K562 (cell line): ENCODE data around the gene KAT2B. TPM values are rescaled to one million over a fixed set of nuclear protein-coding genes. Genes with fewer than 3 reads are reported as not detected.

ENCODE experiments used
- AFF1 ChIP-seq, 2 experiments: fragments of 450-650 bp; IDR thresholded peaks; 2 replicates each; pipeline ENCODE4 v1.6.1; 2018; ENCODE audit warnings: mild to moderate bottlenecking in 2 of 2, low read depth in 1 of 2; ENCODE audit not compliant: partially characterized antibody in 2 of 2
- BRD9 ChIP-seq: fragments of 450-650 bp; IDR thresholded peaks from 2 replicates; pipeline ENCODE4 v1.6.1; 2018; ENCODE audit warnings: low read depth; ENCODE audit not compliant: partially characterized antibody
- ILF3 ChIP-seq: fragments of 450-650 bp; IDR thresholded peaks from 2 replicates; pipeline ENCODE4 v1.6.1; 2018; ENCODE audit warnings: antibody characterized with exemption, mild to moderate bottlenecking, moderate library complexity, borderline replicate concordance
- KDM2B ChIP-seq: fragments of 250-450 bp; sonication (Bioruptor Pico); IDR thresholded peaks from 2 replicates; pipeline ENCODE4 v1.8.0; 2021; ENCODE audit warnings: mild to moderate bottlenecking, moderate library complexity
- MTA1 ChIP-seq: fragments of 450-650 bp; IDR thresholded peaks from 2 replicates; pipeline ENCODE4 v1.6.1; 2017; ENCODE audit warnings: borderline replicate concordance
- NFE2L1 ChIP-seq: fragments of 450-650 bp; IDR thresholded peaks from 2 replicates; pipeline ENCODE4 v1.6.1; 2016; ENCODE audit warnings: missing genetic modification characterization, low read depth, mild to moderate bottlenecking, missing compliant biosample characterization, moderate library complexity, borderline replicate concordance
- NFYB ChIP-seq: IDR thresholded peaks from 2 replicates; pipeline ENCODE4 v1.6.1; 2011; ENCODE audit warnings: mild to moderate bottlenecking, moderate library complexity; ENCODE audit not compliant: insufficient read length; ENCODE audit errors: extremely low read depth
- OTX1 ChIP-seq: fragments of 450-650 bp; formaldehyde crosslinking; IDR thresholded peaks from 2 replicates; pipeline ENCODE4 v1.4.0; 2022; ENCODE audit warnings: mild to moderate bottlenecking
- POU5F1 ChIP-seq: fragments of 150-350 bp; IDR thresholded peaks from 2 replicates; pipeline ENCODE4 v1.6.1; 2014; ENCODE audit warnings: borderline replicate concordance, low read length, low read depth, mild to moderate bottlenecking; ENCODE audit not compliant: partially characterized antibody
- PTTG1 ChIP-seq: fragments of 450-650 bp; IDR thresholded peaks from 2 replicates; pipeline ENCODE4 v1.6.1; 2016; ENCODE audit warnings: low read depth, mild to moderate bottlenecking, missing genetic modification characterization, missing compliant biosample characterization
- SIRT6 ChIP-seq: IDR thresholded peaks from one replicate; pipeline ENCODE4 v1.6.1; 2012; ENCODE audit warnings: low read depth, mild to moderate bottlenecking, control low read depth, inconsistent platforms, low read length, moderate library complexity
- ZNF644 ChIP-seq: fragments of 200-800 bp; sonication (Bioruptor generic); IDR thresholded peaks from 2 replicates; pipeline ENCODE4 v1.6.1; 2016; ENCODE audit warnings: low read depth, missing genetic modification characterization, missing compliant biosample characterization
- polyA plus RNA-seq, 8 experiments: library from polyadenylated mRNA; depleted of rRNA in 4 of 8; stranded (reverse) in 5 of 8; unstranded in 3 of 8; fragments of >200 nt; fragmentation: Nextera tagmentation in 2 of 8; fragmentation: Illumina TruSeq in 1 of 8; extraction: Ambion mirVana in 2 of 8; extraction: Trizol in 1 of 8; gene quantifications; 2 replicates each; pipeline versions ENCODE4 v1.2.1 to v1.2.3, GENCODE V29; 2011 to 2014; ENCODE audit warnings: inconsistent platforms in 1 of 8, missing spikeins in 1 of 8
- total RNA-seq, 7 experiments: library from RNA; depleted of rRNA in 6 of 7; stranded (reverse); fragments of >200 nt in 6 of 7; fragmentation: Illumina TruSeq in 2 of 7; extraction: Trizol in 2 of 7; gene quantifications; 2 replicates each; pipeline versions ENCODE4 v1.2.1 to v1.2.3, GENCODE V29; 2011 to 2021; ENCODE audit warnings: low replicate concordance in 1 of 7
- TF ChIP-seq, protein P1 (sequence below): fragments of 450-650 bp; conservative IDR thresholded peaks from 2 replicates; pipeline ENCODE4 v1.6.1; 2016; ENCODE audit warnings: missing genetic modification characterization, low read depth, mild to moderate bottlenecking, control low read depth, missing compliant biosample characterization
- TF ChIP-seq, protein P2 (sequence below): fragments of 250-450 bp; sonication (Bioruptor Pico); IDR thresholded peaks from 2 replicates; pipeline ENCODE4 v1.8.0; 2022; ENCODE audit warnings: moderate library complexity, mild to moderate bottlenecking, inconsistent platforms
- TF ChIP-seq, protein P3 (sequence below), 2 experiments: IDR thresholded peaks; 2 replicates each; pipeline ENCODE4 v1.6.1; 2012; ENCODE audit warnings: improper control_type of control experiment in 2 of 2, low read depth in 2 of 2, low read length in 2 of 2, borderline replicate concordance in 1 of 2
- TF ChIP-seq, protein P4 (sequence below): sonication (generic); formaldehyde crosslinking; IDR thresholded peaks from 2 replicates; pipeline ENCODE4 v1.9.0; 2022; ENCODE audit warnings: mild to moderate bottlenecking, missing genetic modification reagents

KAT2B gene
- total and polyA plus RNA-seq, 9 of the 15 experiments (the other 6 are each of a cell fraction or from before 2014, with no cell fraction given) = 3.3 to 14.9 (median 12.2) TPM

DNA sequence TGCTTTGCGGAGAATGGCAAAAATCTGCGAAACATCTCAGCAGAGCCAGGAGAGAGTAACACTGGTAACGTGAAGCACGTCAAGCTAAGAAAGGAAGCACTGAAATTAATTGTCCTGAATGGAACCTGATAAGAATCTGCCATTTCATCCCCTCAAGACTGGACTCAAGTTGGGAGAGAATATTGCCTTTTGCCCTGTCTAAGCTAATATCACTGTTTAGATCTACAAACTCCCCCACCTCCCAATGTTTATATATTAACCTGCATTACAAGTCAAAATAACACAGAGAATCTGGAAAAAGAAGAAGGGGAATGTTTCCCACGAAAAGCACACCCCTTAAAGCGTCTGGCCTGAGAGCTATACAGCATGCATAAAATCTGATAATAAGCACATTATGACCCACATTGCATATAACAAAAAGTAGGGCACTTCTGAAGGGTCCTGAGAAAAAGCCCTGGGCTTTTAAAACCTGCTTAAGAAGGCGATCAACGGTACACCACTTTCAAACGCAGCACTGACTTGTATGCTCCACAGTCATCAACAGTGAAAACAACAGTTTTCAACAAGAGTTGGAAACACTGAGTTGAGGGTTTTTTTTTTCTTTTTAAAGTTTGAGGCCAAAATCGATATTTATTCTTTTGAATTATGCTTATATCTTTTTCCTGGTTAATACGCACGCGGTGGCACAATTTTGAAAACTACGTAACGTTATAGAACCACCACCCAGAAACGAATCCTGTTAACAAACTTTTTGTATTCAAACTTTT is 1.4 kb upstream of the KAT2B start (continued):
- peak in 1 of 2 experiments; percentile 18 for TF ChIP-seq AFF1 (IDR thresholded peaks at IDR 0.05; ENCODE audit: low read depth in 1 of 2, partially characterized antibody in 2 of 2)
- no peak for TF ChIP-seq NFE2L1 (tag)
- TF ChIP-seq, protein P1, sequence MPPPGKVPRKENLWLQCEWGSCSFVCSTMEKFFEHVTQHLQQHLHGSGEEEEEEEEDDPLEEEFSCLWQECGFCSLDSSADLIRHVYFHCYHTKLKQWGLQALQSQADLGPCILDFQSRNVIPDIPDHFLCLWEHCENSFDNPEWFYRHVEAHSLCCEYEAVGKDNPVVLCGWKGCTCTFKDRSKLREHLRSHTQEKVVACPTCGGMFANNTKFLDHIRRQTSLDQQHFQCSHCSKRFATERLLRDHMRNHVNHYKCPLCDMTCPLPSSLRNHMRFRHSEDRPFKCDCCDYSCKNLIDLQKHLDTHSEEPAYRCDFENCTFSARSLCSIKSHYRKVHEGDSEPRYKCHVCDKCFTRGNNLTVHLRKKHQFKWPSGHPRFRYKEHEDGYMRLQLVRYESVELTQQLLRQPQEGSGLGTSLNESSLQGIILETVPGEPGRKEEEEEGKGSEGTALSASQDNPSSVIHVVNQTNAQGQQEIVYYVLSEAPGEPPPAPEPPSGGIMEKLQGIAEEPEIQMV (tag) = 0 out of 2 replicates have a peak, but pooled peaks have one; percentile 14
- no peak for TF ChIP-seq PTTG1 (tag)
- TF ChIP-seq, protein P2, sequence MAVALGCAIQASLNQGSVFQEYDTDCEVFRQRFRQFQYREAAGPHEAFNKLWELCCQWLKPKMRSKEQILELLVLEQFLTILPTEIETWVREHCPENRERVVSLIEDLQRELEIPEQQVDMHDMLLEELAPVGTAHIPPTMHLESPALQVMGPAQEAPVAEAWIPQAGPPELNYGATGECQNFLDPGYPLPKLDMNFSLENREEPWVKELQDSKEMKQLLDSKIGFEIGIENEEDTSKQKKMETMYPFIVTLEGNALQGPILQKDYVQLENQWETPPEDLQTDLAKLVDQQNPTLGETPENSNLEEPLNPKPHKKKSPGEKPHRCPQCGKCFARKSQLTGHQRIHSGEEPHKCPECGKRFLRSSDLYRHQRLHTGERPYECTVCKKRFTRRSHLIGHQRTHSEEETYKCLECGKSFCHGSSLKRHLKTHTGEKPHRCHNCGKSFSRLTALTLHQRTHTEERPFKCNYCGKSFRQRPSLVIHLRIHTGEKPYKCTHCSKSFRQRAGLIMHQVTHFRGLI = no peak
- peak; percentile 65; the same call in 1 of the 2 replicates for TF ChIP-seq MTA1
- TF ChIP-seq KDM2B (CRISPR knock-in tag) = no peak
- TF ChIP-seq NFYB = no peak
- no peak for TF ChIP-seq ZNF644 (tag)
- no peak for TF ChIP-seq ILF3
- TF ChIP-seq POU5F1 = no peak
- no peak for TF ChIP-seq BRD9
- TF ChIP-seq OTX1 (CRISPR knock-in tag) = no peak
- TF ChIP-seq, protein P3, sequence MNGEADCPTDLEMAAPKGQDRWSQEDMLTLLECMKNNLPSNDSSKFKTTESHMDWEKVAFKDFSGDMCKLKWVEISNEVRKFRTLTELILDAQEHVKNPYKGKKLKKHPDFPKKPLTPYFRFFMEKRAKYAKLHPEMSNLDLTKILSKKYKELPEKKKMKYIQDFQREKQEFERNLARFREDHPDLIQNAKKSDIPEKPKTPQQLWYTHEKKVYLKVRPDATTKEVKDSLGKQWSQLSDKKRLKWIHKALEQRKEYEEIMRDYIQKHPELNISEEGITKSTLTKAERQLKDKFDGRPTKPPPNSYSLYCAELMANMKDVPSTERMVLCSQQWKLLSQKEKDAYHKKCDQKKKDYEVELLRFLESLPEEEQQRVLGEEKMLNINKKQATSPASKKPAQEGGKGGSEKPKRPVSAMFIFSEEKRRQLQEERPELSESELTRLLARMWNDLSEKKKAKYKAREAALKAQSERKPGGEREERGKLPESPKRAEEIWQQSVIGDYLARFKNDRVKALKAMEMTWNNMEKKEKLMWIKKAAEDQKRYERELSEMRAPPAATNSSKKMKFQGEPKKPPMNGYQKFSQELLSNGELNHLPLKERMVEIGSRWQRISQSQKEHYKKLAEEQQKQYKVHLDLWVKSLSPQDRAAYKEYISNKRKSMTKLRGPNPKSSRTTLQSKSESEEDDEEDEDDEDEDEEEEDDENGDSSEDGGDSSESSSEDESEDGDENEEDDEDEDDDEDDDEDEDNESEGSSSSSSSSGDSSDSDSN (IDR thresholded peaks at IDR 0.05; ENCODE audit: borderline replicate concordance in 1 of 2, low read depth in 2 of 2, low read length in 2 of 2) = no peak
- TF ChIP-seq SIRT6 = no peak
- TF ChIP-seq, protein P4, sequence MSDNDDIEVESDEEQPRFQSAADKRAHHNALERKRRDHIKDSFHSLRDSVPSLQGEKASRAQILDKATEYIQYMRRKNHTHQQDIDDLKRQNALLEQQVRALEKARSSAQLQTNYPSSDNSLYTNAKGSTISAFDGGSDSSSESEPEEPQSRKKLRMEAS (CRISPR knock-in tag) = no peak
